Islet precursor cell (in vitro differentiated cells): ENCODE data around the gene JUN.

Experiments used
- DNase-seq: peaks from one replicate; pipeline ENCODE4 v3.0.0-alpha.2; 2018

JUN gene

DNA sequence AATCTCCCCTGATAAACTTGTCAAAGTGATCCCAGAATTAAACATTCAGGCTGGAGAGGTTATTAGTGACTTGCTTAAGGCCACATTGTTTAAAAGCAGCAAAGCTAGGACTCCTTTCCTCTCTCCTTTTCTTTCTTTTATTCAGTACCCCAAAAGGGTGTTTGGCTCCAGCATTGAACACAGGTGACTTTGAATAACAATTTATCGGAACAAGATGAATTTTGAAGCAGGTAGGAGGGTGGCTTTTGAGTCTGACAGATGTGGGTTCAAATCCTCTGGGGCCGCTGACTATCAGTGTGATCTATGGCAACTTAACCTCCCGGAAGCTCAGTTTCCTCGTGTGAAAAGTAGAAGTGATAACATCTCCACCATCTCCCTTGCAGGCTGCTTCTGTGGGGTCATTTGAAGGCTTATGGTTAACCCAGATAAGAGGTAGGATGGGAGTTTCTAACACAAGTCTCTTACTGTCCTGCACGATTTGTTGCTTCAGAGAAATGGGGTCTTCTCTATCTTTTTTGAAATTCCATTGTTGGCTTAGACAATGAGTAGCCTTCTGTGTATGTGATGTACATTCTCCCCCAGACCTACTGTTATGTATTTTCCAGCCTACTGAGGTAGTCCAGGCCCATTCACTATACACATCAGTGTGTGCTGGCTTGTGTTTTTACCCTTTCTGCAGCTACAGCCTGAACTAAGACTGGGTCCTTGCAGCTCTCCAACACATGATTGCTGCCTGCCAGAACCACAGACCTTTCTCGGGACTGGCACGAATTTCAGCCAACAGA, 29.0 kb downstream of the JUN start:
- DNase-seq, result no peak

- DNase-seq, result no peak
These were observed 29.7 kb downstream of the JUN start for GRCh38 chr1:58754073-58754613.

- no peak for DNase-seq
These were observed 30.4 kb downstream of the JUN start for GRCh38 chr1:58753431-58753866.

GRCh38 chr1:58749646-58750045, 34.2 kb downstream of the JUN start:
- DNase-seq, result no peak

- no peak for DNase-seq
These were observed 35.2 kb downstream of the JUN start for GRCh38 chr1:58748666-58749065.

DNA sequence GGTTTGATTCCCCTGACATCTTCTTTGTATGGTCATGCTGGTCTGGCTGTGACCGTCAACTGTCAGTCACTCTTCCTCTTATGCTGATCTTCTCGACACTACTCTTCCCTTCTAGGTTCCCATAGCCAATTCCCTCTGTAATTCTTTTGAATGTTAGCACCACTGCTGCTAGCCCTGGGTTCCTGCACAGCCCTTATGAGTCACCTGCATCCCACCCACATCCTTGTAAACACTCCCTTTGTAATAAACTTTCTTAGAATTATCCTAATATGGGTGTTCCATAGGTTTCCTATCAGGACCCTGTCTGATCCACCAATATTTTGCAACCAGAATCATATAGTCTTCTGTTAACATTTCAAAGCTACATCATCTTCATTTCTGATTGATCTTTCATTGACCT, 37.1 kb downstream of the JUN start:
- no peak for DNase-seq

DNA sequence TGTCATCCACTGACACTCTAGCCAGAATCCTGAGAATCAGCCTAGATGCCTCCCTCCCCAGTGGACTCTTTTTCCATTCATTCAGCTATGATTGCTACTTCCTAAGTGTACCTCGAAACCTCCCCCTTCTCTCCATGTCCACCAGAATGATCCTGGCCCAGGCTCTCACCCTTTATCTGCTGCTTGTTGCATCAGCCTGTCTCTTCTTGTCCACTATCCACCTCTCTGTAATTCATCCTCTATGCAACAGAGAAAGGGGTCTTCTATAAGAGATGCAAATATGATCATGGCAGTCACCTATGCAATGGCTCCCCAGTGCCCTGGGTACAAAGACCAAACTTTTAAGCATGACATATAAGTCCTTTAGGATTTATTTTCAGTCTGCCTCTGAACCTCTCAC, 37.7 kb downstream of the JUN start:
- no peak for DNase-seq

GRCh38 chr1:58745666-58746065, 38.2 kb downstream of the JUN start:
- no peak for DNase-seq

- DNase-seq, result no peak
These were observed 38.7 kb downstream of the JUN start for GRCh38 chr1:58745117-58745516.

- DNase-seq, result no peak
These were observed 41.9 kb downstream of the JUN start for GRCh38 chr1:58741678-58742553.

GRCh38 chr1:58739856-58740466, 43.9 kb downstream of the JUN start:
- no peak for DNase-seq

DNA sequence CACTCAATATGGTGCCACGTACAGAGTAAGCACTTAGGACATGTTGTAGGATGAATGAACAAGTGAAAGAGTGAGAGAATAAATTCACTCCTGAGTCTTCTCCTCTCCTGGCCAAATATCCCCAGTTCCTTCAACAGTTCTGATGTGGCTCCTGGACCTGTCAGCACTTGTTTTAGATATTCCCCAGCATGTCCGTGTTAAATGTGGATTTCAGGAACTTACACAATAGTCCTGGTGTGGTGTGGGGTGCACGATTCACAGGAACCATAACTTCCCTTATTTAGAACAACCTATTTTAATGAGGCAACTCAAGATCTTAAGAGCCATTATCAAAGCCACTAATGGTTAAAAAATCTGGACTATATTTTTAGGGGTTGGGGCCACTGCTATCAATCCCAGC, 45.0 kb downstream of the JUN start:
- DNase-seq, result no peak

DNA sequence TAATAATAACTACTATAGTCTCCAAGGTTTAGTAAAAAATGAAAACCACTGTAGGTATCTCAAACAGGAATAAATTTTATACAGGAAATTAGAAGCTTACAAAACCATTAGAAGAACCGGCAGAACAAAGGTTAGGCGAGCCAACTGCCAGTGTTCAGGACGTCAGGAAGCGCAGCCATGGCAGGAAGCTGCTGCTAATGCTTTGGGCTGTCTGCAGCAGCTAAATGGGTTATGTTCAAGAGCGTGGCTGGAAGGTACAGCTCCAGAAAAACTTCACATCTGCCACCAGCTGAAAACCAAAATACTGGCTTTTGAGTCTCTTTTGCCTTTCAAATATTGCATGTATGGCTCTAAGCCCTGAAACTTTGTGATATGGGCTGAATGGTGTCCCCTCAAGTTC, 48.3 kb downstream of the JUN start:
- no peak for DNase-seq

DNA sequence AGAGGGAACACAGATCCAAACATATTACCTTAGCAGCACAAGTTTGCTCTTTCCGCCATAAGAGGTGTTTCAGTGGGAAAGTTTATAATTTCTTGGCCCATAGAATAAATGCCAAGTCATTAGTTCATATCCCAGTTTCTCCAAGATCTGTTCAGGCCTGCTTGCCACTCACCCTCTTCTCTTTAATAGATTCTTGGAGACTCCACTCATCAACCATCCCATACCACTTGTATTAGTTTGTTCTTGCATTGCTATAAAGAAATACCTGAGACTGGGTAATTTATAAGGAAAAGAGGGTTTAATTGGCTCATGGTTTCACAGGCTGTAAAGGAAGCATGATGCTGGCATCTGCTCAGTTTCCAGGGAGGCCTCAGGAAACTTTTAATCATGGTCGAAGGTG, 49.2 kb downstream of the JUN start:
- DNase-seq, result no peak

GRCh38 chr1:58732087-58732775, 51.6 kb downstream of the JUN start:
- no peak for DNase-seq
